ENCODE results near the gene RNF150. TPM values are rescaled to one million over a fixed set of nuclear protein-coding genes. Genes with fewer than 3 reads are reported as not detected.

RNF150 gene
- total and polyA plus RNA-seq, 2 of the 4 experiments (the other 2 are of a cell fraction): 6.2 to 18.1 TPM

- TF ChIP-seq CTCF (conservative IDR thresholded peaks at IDR 0.05; ENCODE audit: low read depth, low read length): no peak
- no peak for TF ChIP-seq RCOR1 (IDR thresholded peaks at IDR 0.05; ENCODE audit: insufficient replicate concordance, low read length)
- TF ChIP-seq NFE2L2 (IDR thresholded peaks at IDR 0.05; ENCODE audit: low read depth, low read length): no peak
- no peak for TF ChIP-seq USF2 (IDR thresholded peaks at IDR 0.05; ENCODE audit: low read depth, low read length)
- TF ChIP-seq MAZ (IDR thresholded peaks at IDR 0.05; ENCODE audit: borderline replicate concordance, low read depth, low read length): no peak
Observed at GRCh38 chr4:140901736-140902336, 231.4 kb downstream of the RNF150 start (continued).
